IPS DF 4.7 (cell line): ENCODE results near the gene DCC.

Experiments
- DNase-seq: peaks from one replicate; pipeline ENCODE4 v3.0.0-alpha.2; 2013; ENCODE audit warnings: low spot score; ENCODE audit errors: extremely low read depth

The DCC gene

DNA sequence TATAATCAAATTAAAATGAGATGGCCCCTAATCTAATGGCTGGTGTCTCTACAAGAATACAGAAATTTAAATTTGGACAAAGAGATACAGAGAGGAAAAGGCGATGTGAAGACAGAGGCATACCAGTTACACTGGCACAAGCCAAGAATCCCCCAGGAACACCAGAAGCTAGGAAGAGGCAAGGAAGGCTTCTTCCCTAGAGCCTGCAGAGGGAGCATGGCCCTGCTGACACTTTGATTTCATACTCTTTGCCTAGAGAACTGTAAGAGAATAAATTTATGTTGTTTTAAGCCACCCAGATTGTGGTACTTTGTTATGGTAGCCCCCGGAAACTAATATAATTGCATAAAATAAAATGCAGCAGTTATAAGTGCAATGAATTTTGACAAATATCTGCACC is 1213.0 kb downstream of the DCC start:
- DNase-seq: no peak

DNA sequence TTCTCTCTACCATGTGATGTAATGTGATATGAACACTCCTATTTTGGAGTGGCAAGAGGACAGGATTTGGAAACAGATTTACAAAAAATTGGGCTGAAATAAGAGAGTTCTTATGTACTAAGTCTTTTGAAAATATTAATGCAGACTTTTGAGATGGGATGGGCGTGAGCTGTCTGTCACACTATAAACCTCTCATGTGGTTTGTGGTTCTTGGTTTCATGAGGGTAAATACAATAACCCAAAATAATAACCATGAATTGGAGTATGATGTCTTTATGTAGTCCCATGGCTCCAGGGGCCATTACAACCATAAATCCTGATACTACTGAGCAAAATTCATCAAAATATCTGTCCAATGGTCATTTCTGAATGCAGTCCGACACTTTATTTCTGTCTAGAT is 1216.5 kb downstream of the DCC start:
- no peak for DNase-seq

DNA sequence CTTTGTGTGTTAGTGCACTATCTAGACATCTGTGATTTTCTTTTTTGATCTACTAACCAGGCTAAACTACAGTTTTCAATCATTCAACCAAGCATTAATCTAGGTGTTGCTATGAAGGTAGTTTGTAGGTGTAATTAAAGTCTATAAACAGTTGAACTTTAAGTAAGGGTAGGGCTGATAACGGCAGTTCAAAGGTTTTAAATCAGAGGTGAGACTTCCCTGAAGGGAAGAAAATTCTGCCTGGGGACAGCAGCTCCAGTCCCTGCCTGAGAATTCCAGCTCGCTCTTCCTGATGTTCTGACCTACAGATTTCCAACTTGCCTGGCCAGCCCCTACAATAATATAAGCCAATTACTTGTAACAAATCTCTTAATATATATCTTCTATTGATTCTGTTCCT is 1220.5 kb downstream of the DCC start:
- no peak for DNase-seq

DNA sequence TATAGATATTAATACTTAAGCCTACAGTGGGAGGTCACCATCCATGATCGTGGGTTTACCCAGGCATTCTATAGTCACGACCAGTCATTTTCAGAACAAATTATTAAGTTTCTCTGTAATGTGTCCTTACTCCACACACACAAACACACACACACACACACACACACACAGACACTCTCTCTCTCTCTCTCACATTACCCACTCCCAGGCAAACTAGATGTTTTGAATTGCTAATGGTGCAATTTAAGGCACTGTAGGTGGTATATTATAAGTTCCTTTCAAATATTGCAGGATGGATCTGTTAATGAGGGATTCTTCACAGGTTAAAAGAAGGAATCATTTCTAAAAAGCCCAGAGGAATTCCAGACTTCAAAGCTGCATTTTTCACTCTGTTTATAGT is 1226.6 kb downstream of the DCC start:
- peak; percentile 51 for DNase-seq

DNA sequence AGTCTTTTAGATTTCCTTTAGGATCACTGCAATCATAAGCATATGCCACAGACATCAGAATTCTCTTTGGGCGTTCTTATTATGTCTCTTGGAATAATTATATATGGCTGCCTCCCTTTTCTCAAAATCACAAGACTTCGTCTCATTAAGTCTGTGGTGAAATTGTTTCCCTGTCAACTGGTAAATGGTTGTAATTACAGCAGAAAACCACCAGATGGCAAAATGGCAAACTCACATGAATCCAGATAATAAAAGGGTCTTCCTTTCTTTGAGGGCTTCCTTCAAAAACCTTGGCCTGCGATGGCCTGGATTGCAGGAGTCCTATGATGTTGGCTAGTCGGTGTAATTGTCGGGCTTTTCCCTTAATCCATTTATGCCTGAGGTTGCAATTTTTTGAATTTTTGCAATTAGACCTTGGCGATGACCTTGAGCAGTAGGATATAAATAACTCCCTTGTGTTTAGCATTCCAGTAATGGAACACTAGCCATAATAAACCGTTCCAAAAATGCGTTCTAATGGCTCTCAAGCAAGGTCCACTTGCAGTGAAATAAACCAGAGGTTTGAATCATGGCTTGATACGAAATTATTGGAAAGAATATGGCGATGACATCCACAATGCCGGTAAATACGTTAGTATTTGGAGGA is 1228.1 kb downstream of the DCC start:
- DNase-seq: peak; percentile 58
